GM21576 (cell line): ENCODE data around the gene PAK5.

Experiments
- ATAC-seq: cut with Tn5 transposase; IDR thresholded peaks from one replicate; pipeline ENCODE4 v1.9.1; 2021; ENCODE audit warnings: mild to moderate bottlenecking, moderate library complexity; ENCODE audit not compliant: unreplicated experiment

The PAK5 gene

GRCh38 chr20:9792674-9793073 is 46.2 kb downstream of the PAK5 start:
- ATAC-seq: no peak

DNA sequence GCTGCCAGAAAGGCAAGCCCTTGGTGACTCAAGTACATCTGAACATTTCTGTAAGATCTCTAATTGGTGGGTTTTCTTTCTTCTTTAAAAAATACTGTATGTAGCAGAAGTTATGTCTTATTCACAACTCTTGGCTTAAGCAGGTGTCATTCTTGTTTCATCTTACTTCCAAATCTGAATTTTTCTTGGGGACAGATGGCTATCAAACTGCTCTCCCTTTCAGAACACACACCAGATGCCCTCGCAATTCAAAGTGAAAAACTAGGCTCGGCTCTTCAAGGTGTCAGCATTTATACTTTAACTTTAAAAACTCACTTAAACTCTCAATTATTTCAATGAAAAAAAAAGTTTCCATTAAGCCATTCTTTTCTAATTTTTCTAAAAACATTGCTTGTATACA is 49.7 kb downstream of the PAK5 start:
- ATAC-seq: no peak

DNA sequence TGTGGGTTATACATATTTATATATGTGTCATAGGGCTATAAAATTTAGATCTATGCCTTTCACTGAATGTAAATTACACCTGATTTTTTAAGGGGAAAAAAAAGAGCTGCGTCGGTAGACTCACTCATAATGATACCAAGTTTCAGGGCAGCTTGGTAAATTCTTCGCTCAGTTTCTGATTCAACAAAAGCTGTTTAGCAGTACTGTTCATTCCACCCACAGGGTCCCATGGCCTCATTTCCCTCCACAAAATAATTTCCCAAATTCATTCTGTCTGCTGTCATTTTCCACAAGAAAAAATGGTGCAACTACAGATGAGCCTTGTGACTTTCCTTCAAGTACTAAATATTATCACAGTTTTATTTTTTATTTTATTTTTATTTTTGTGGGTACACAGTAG is 63.7 kb downstream of the PAK5 start:
- no peak for ATAC-seq

DNA sequence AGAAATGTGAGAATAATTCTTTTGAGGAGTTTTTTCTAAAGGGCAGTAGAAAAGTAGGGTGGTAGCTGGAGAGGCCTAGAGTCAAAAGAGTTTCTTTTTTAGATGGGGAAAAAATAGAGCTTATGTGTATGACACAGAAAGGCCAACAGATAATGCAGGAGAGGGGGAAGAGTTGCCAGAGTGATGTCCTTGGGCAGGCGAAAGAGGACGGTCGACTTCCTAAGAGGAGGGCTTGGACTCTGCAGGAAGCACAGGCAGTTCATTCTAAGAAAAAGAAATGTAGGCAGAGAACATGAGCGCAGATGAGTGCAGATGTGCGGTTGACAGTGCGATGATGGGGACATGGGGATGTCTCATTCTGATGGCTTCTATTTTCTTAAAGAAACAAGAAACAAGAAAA is 68.9 kb downstream of the PAK5 start:
- no peak for ATAC-seq

GRCh38 chr20:9761476-9761875 is 77.4 kb downstream of the PAK5 start:
- no peak for ATAC-seq

- ATAC-seq: no peak
Measured at GRCh38 chr20:9759392-9759791, 79.5 kb downstream of the PAK5 start.

GRCh38 chr20:9758752-9759151 is 80.1 kb downstream of the PAK5 start:
- ATAC-seq: no peak

GRCh38 chr20:9756660-9757059 is 82.2 kb downstream of the PAK5 start:
- no peak for ATAC-seq

DNA sequence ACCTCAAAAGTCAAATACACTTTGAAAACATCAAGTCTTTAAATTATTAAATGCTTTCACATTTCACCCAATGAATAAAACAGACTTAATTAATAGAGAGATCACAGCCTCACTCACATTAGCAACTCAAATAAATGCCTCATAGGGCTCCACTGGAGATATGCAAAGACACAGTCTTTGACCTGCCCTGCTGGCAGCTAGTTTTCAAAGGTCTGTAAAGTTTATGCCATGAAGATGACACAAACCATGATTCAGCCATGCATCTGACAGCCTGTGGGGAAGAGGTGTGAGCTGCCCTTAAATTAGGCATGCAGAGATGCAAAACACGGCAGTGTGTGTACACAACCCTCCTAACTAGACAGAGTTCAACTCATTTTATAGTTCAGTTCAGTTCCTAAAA is 83.6 kb downstream of the PAK5 start:
- no peak for ATAC-seq

- ATAC-seq: no peak
Measured at GRCh38 chr20:9744551-9744950, 94.3 kb downstream of the PAK5 start.

DNA sequence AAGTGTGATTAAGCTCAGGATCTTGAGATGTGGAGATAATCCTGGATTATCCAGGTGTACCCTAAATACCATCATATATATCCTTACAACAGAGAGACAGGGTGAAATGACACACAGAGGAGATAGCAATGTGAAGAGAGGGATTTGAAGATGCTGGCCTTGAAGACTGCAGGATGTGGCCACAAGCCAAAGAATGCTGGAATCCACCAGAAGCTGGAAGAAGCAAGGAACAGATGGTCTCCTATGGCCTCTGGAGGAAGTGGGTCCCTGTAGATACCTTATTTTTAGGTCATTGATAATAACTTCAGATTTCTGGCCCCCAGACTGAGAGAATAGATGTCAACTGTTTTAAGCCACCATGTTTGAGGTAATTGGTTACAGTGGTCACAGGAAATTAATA is 95.0 kb downstream of the PAK5 start:
- no peak for ATAC-seq

GRCh38 chr20:9742821-9743220 is 96.1 kb downstream of the PAK5 start:
- ATAC-seq: no peak

DNA sequence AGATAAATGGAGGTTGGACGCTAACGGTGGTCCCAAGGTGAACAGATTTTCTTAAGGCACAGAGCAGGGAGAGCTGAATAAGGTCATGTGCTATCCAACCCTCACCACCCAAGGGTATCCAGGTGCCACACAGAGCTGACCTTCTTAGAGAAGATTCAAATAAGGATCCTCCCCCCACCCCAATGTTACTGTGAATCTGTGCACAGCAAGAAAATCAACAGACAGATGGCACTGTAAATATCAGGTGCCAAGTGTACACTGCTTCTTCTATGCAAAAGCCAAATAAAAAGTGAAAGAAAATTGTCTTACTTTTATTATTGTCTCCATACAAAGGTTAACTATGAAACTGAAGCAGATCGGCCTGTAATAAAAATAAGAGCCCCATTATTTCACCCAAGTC is 96.9 kb downstream of the PAK5 start:
- no peak for ATAC-seq

GRCh38 chr20:9740486-9740885 is 98.4 kb downstream of the PAK5 start:
- ATAC-seq: no peak

DNA sequence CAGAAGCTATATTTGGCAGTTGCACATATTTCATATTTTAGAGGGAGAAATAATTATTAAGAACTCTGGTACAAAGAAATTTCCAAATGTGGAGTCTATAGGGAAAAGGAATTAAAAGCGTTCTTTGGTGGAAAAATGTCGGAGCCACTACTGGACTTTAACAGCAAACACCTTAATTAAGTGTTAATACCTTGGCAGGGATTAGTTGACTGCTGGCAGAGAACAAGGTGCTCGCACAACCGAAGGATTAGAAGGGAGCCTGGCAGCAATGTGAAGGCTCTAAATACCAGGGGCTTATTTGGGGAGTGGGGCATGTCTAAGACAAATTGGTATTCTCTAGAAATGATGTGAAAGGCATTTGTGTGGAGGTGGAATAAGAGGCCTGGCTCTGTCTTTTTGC is 98.9 kb downstream of the PAK5 start:
- no peak for ATAC-seq

DNA sequence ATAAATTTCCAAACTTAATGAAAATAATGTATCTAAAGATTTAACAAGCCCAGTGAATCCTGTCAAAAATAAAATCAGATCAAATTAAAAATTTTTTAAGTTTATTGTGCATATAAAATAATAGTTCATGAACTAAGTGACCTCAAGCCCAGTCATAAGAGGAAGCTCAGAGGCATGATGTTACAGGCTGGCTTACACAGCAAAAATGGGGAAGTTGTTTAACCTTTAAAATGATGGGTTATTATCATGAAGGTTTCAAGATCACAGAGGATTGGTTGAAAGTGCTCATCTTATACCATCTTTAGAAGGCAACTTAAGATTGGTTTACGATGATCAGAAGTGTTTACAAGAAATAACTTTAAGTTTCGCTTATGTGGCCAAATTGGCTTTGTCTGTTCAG is 102.5 kb downstream of the PAK5 start:
- ATAC-seq: no peak

GRCh38 chr20:9723501-9724202 is 115.2 kb downstream of the PAK5 start:
- ATAC-seq: no peak

DNA sequence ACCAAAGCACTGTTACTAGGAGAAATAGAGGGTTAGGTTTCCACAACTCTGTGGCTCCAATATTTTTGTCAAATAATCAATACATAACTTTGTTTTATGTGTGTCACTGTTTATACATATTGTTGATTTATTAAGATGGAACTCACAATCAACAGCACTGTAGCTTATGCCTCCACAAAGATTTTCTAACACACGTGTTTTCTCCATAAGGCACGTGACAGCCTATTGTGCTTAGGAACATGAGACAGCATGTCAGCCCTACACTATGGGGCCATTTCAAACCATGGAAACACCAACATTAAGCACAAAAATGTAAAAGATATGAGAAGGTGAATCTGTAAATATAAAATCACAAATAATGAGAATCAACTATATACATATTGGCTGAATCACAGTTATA is 127.0 kb downstream of the PAK5 start:
- ATAC-seq: no peak

DNA sequence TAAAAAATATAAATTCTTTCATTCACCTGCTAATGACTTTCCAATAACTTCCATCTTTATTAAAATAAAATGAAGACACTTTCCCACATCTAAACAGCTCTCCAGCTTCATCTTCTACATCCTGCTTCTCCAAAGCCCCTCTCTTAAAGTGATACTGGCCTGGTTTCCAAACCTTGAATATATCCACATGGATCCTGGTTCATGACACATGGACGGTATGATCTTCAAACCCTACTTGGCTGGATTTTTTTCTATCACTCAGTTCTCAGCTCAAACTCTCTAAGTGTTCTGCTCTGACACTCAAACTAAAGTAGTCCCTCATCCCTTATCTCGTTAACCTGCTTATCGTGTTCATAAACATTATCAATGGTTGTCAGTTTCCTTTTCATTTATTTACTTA is 128.2 kb downstream of the PAK5 start:
- no peak for ATAC-seq

- no peak for ATAC-seq
Measured at GRCh38 chr20:9705722-9706476, 133.0 kb downstream of the PAK5 start.

DNA sequence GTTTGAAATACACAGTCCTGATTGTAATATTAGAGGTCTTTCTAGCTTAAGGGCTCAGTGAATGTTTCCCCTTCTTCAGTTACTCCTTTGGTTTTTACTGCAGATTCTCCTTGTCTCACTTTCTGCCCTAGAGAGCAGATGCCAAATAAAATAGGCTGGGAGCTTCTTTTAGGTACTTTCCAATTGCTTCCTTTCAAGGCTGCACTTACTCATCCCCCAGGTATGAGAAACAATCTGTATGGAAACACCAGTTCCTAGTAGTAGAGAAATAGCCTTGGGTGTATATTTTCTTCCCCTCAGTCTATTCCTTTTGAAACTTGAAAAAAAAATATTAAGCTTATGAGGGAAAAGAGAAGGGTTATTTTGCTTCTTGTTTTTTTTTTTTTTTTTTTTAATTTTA is 139.7 kb downstream of the PAK5 start:
- no peak for ATAC-seq

DNA sequence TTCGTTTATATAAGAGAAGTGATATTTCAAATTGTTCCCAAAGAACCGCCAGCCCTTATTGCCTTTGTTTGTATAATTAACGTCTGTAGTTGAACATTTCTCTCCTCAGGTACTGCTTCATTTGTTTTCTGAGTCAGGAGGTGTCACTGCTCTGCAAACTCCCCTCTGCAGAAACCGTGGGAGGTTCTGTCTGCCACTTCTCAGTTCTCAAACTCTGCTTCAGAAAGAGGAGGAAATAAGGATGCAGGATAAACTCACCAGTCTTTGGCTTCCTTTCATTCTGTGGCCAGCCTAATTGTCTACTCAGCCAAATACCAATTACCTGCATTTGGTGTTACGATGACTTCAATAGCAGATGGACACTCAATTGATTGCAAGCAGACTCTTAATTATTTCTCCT is 149.8 kb downstream of the PAK5 start:
- no peak for ATAC-seq

- no peak for ATAC-seq
Measured at GRCh38 chr20:9686866-9687265, 152.0 kb downstream of the PAK5 start.
